Measurements from ENCODE around the gene C11orf21. TPM values are rescaled to one million over a fixed set of nuclear protein-coding genes. Genes with fewer than 3 reads are reported as not detected.

Gene C11orf21
- total and polyA plus RNA-seq, 2 of the 8 experiments (the other 6 are each of a cell fraction or from before 2014, with no cell fraction given): not detected

GRCh38 chr11:2305788-2306451, 4.2 kb upstream of the C11orf21 start (continued):
- TF ChIP-seq POU5F1 (IDR thresholded peaks at IDR 0.05; ENCODE audit: low read depth, low read length) (no peak), SP2 (IDR thresholded peaks at IDR 0.05; ENCODE audit: low read length) (no peak), ATF3 (IDR thresholded peaks at IDR 0.05; ENCODE audit: insufficient read depth, low read depth, low read length) (no peak)

Measured in H1 (cell line).